ENCODE data around the gene SCNN1A.

Gene SCNN1A

GRCh38 chr12:6334359-6334758 is 41.0 kb downstream of the SCNN1A start:
- no peak for DNase-seq (ENCODE audit: low spot score)

- DNase-seq (ENCODE audit: low spot score): no peak
Observed at GRCh38 chr12:6333566-6333965, 41.8 kb downstream of the SCNN1A start.

- no peak for DNase-seq (ENCODE audit: low spot score)
Observed at GRCh38 chr12:6333029-6333428, 42.3 kb downstream of the SCNN1A start.

GRCh38 chr12:6332459-6332858 is 42.9 kb downstream of the SCNN1A start:
- DNase-seq (ENCODE audit: low spot score): no peak

DNA sequence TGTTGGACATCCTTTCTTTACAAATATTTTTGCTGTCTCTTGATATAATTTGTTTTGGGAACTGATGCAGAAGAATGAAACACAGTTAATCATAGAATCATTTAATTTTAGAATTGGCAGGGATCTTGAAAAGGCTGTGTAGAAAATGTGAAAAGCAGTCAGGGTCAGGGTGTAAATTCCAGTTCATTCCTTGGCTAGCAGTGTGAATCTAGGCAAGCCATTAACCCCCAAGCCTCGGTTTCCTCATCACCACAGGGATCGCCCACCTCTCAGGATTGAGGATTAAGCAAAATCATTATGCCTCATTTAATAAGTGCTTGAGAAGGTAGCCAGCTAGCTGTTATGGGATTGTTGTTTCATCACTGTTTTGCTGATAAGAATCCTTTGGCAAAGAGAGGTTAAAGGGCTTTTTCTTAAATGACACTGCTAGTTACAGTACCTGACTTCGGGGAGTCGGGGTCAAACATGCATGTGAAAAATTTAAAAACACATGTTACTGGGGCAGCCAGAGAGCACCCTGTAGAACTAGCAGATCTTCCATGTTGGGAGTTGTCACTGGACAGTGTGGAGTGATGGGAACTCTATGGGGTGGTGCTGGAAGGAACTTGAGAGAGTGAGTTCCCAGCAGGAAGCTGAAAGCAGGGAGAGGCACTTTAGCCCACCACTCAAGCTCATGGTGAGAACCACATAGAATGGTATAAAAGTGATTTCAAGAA is 44.2 kb downstream of the SCNN1A start:
- no peak for DNase-seq (ENCODE audit: low spot score)

DNA sequence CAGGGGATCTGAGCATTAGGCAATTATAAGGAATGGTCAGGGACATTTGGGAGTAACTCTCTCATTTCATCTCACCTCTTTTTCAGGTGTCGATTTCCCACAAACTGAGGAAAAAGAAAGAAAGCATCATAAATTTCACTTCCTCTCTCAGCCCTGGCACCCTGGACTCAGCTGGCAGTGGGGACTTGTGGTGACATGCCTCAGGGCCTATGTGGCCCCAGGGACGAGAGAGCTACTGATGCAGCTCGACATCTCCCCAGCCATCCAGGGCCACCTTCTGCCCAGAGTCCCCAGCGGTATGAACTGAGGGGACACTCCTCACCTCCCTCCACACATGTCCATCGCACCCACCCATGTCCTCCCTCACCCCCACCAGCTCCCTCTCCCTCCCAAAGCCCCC is 45.2 kb downstream of the SCNN1A start:
- DNase-seq (ENCODE audit: low spot score): no peak

DNA sequence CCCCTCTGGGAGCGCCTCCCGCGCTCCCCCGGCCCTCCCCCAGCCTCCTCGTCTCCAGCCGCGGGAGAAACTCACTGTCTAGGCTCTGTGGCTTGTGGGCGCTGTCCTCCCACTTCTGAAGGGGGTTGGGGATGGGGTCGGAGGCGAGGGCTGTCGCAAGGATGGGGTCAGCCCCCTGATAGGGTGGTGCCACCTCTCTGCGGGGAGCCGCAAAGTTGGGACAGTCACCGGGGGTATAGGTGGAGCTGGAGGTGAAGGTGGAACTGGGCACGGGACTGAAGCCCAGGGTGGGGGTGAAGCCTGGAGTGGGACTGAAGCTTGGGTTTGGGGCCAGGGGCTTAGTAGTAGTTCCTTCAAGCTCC is 45.7 kb downstream of the SCNN1A start:
- no peak for DNase-seq (ENCODE audit: low spot score)

DNA sequence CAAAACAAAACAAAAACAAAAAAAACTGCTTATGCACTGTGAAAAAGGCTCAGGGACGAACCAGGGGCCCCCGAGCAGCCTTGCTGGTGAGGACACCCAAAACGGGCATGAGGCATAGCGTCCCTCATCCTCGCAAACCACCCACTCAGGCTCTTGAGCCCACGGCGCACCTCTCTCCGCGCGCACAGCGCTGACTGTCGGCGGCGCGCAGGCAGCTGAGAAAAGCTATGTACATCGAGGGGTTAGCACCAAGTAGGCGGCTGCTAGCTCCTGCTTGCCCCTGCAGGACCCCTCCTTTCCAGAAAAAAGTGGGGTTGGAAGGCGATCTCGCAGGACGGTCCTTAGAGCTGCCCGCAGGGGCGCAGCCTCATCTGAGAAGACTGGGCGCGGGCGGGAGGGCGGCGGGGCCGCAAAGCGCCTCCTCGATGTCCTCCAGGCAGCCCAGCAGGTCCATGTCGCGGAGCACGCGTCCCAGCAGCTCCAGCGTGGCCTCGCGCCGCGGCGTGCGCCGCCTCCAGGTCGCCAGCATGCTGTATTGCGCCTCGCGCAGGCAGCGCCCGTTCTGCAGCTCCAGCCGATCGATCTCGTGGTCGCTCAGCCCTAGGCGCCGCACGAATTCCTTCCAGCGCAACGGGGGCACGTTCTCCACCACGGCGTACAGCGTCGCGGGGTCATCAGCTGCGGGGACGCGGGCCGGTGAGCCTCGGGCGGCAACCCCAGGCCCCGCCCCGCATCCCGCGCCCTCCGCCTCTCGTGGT is 46.2 kb downstream of the SCNN1A start:
- no peak for DNase-seq (ENCODE audit: low spot score)

DNA sequence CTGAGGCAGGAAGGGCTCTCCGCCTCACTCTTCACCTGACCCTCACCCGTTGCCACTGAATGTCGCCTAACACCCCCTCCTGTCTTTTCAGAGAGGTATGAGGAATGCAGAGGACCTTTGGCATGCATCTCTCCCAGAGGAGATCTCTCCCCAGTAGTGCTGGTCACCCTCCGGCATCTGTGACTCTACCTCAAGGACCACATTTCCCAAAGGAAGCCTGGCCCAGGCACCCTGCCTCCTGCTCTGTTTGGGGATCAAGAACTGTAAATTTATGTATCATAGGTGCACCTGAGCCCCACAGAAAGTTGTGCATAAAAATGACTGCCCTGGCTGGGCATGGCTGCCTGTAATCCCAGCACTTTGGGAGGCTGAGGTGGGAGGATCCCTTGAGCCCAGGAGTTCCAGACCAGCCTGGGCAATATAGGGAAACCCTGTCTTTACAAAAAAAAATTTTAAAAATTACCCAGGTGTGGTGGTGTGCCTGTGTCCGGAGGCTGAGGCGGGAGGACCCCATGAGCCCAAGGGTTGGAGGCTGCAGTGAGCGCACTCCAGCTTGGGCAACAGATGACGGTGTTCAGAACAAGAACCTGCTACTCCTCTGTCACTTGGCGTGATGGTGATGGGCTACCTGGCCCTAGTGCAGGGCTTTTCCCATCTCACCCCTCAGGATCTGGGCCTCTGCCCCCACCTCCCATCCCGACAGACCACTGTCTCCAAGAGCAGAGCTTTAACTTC is 47.2 kb downstream of the SCNN1A start:
- DNase-seq (ENCODE audit: low spot score): no peak

- no peak for DNase-seq (ENCODE audit: low spot score)
Observed at GRCh38 chr12:6327229-6328041, 47.9 kb downstream of the SCNN1A start.

DNA sequence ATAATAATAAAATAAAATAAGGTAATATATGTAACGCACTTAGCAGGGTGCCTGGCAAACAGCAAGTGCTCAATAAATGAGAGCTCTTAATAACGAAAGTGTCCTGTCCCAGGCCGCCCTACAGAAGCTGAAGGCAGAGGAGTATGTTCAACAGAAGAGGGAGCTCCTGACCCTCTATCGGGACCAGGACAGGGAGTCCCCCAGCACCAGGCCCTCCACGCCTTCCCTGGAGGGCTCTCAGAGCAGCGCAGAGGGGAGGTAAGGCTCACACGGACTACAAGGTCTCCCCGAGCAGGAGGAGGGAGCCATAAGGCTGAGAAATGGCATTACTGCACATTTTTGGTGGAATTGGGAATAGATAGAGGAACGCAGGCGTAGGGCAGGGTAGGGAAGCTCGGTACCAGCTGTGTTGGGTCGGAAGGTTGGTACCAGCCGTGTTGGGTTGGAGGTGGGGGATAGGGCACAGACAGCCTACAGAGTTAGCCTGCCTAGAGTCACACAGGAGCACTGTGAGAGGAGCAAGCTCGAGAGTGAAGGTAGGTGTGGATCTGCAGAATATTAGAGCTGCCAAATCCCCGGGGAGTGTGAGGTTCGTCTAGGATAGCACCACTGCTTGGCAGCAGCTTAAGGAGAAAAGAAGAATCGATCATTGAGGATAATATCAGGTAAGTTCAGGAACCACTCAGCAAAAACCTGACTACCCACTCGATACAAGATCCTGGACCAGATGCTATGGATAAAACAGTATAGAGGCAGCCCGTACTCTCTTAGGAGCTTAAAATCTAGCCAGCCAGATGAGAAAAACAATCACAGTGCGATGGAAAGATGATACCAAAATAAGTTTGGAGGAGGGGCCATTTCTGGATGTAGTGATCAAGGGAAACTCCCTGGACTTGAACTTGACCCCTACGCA is 48.8 kb downstream of the SCNN1A start:
- no peak for DNase-seq (ENCODE audit: low spot score)

GRCh38 chr12:6324936-6325750 is 50.2 kb downstream of the SCNN1A start:
- DNase-seq (ENCODE audit: low spot score): no peak

- DNase-seq (ENCODE audit: low spot score): no peak
Observed at GRCh38 chr12:6323995-6324711, 51.2 kb downstream of the SCNN1A start.

- DNase-seq (ENCODE audit: low spot score): no peak
Observed at GRCh38 chr12:6323340-6323994, 51.9 kb downstream of the SCNN1A start.

GRCh38 chr12:6322969-6323339 is 52.4 kb downstream of the SCNN1A start:
- DNase-seq (ENCODE audit: low spot score): no peak

GRCh38 chr12:6322352-6322751 is 53.0 kb downstream of the SCNN1A start:
- no peak for DNase-seq (ENCODE audit: low spot score)

DNA sequence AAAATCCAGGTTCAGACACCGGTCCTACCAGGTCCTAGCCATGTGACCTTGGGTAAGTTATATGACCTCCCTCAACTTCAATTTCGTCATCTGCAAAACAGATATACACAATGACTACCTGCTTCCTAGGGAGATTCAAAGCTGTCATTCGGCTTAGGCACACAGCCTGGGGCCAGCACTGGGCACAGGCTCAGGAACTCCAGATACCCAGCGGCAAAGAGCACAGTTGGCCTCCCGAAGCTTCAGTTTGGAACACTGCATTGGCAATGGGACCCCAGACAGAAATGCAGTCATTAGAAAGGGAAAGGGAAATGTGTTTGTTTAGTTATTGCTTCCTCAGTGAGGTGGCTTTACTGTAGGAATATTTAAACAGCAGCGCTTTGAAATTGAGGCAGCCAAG is 53.5 kb downstream of the SCNN1A start:
- no peak for DNase-seq (ENCODE audit: low spot score)

- DNase-seq (ENCODE audit: low spot score): no peak
Observed at GRCh38 chr12:6319446-6319845, 55.9 kb downstream of the SCNN1A start.

- no peak for DNase-seq (ENCODE audit: low spot score)
Observed at GRCh38 chr12:6318440-6318879, 56.9 kb downstream of the SCNN1A start.
